G401 (cell line): ENCODE measurements around the gene PTS. TPM values are rescaled to one million over a fixed set of nuclear protein-coding genes. Genes with fewer than 3 reads are reported as not detected.

Experiments
- DNase-seq: peaks from one replicate; pipeline ENCODE4 v3.0.0-alpha.2; 2015; ENCODE audit warnings: low spot score
- in situ Hi-C: cut with HindIII; loops from 2 replicates; pipeline ENCODE4 v1.10.0; 2016; ENCODE audit warnings: low sequenced_read_pairs, mixed read lengths
- total RNA-seq: library from RNA; depleted of rRNA; stranded (reverse); fragments of >200 nt; shearing (Covaris generic); gene quantifications from 2 replicates; pipeline ENCODE4 v1.2.3, GENCODE V29; 2014

The PTS gene
- total RNA-seq, 1 experiment from 2014 or later = 33.1 TPM

DNA sequence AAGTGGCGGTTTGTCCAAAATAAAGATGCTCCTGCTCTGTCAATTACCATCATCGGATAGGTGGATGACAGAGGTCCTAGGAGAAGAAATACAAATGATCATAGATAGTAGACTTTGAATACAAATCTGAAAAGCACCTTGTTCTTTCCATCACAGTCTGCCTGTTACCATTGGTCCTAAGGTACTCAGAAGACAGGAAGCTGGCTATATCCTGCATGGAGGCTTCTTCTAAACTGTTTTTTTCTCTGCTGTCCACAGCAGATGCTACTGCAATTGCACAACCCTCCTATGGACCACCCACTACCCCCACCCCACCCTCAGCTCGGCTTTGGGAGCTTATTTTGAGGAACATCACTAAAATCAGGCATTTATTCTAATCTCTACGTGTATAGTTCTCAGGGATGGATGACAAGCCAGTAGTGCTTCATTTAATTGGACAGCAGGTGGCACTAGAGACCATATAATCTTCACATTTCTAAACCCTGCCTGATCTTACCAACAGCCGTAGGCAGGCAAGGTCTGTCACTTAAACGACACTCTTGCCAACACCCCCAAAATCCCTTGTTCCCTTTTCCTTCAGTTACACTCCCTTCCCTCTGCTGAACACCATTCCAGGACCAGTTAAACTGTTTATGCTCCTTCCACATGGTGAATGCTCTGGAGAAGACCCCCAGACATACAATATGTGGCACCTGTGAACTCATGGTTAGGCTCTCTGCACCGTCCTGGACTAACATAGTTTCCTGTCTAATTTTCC lies 6.6 kb upstream of the PTS start:
- in situ Hi-C loops = no loop called here
- DNase-seq = peak; percentile 90

DNA sequence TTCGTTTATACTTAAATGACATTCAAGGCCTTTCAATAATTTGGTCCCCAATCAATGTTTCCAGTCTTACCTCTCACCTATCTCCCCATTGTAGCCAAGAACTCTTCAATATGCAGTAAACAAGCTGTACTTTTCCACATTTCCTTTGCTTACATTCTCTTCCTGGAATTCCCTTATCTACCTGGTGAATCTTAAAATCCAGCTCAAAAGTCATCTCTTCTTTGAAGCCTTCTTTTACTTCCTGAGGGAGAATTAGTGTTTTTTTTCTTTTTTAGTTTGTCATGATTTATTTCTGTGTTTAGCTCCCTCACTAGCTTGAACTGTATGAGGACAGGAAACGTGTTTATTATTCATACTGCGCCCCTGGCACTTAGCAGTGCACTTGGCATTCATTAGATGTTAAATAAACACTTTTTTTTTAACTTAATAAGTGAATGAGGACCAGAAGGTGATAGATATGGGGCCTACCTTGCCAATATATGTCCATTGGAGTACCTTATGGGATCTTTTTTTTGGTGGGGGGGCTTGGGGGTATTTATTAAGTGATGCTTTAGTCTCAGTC lies 4.9 kb upstream of the PTS start:
- in situ Hi-C loops = no loop called here

DNA sequence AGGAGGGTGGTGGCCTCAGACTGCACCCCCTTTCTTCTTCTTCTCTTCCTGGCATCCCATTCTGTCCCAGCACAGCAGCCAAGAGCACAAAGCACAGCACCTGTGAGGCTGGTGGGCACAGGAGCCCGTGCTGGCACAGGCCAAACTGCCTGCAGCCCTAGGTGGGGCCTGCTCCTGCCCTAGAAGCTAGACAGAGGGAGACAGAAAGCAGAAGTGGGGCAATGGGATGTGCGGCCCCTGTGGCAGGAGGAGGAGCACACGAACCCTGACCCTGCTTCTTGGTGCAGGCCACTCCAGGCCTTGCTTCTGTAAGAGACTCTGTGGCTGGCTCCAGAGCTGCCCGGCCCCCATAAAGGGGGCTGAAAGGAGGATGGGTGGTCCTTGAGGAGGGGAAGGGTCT lies 3.9 kb upstream of the PTS start:
- DNase-seq = no peak
- in situ Hi-C loops = no loop called here

More for the DNA sequence above, 4.9 kb upstream of the PTS start:
- DNase-seq = no peak

DNA sequence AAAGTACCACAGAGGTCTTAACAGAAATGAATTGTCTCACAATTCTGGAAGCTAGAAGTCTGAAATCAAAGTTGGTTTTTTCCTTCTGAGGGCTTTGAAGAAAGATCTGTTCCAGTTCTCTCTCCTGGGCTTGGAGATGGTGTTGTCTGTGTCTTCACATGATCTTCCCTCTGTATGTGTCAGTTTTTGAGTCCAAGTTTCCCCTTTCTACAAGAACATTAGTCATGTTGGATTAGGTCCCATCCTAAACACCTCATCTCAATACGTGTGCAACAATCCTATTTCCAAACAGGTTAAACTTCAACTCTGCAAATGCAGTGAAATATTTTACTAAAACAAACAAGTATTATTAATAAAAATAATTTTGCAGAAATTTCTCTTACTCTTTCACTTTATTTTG lies 3.1 kb upstream of the PTS start:
- DNase-seq = no peak

DNA sequence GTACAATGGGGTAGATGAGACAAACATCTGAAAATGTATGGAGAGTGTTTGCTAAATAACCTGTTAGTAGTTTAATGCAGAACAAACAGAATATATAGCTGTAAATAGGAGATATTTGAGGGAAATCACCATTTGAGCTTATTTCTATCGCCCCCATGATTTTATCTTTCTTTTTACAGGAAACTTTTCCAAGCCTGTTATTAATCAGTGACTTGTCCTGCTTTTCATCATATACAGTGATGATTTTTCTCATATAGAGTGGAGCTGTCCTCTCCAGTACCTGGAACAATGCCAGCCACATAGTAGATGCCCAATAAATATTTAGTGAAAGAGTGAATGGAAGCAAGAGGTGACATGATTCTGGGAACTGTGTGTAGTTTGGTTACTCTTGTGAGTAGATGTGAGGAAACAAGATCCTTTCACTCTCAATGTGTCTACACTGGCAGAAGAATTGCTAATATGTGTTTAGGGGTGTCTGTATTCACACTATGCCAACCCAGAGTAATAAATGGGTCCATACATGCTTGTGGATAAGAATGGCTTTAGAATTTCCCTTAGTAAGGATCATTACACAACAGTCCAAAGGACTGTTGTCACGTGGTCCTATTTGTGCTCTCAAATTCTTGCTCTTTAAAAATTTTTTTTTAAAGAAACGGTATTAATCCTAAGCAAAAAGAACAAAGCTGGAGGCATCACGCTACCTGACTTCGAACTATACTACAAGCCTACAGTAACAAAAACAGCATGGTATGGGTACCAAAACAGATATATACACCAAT lies 2.3 kb upstream of the PTS start:
- DNase-seq = no peak
- in situ Hi-C loops = no loop called here

More for the DNA sequence above, 3.1 kb upstream of the PTS start:
- in situ Hi-C loops = no loop called here

DNA sequence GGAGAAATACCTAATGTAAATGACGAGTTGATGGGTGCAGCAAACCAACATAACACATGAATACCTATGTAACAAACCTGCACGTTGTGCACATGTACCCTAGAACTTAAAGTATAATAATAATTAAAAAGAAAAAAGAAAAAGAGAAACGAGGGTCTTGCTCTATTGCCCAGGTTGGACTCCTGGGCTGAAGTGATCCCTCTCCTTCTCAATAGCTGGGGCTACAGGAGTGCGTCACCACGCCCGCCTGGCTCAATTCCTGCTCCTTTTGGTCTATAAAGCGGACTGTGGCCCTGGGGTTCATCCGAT lies 521 bp upstream of the PTS start:
- no peak for DNase-seq
- in situ Hi-C loops = no loop called here

DNA sequence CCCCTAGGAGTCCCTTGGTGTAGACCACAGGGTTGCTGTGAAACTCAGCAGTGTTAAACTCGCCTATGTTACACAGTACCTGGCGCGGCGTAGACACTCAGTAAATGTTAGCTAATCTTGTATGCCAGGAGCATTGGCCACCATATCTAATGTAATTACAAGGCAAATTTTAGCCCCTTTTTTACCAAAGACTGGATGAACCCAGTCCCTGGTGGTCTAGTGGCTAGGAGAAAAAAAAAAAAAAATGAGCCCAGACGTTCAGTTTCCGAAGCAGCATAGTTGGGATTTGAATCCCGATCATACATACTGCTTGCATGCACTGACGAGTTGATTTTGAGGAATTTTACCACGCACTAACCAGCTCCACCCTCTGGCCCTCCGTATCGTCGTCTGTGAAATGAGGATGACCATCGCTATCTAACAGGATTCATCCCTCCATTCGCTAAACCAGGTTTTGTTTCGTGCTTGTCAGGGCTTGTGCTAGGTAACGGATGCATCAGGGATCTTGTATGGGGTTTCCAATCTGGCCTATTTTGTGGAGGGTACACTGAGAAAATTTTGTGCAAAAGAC lies 688 bp downstream of the PTS start:
- in situ Hi-C loops = no loop called here
- DNase-seq = peak; percentile 63

DNA sequence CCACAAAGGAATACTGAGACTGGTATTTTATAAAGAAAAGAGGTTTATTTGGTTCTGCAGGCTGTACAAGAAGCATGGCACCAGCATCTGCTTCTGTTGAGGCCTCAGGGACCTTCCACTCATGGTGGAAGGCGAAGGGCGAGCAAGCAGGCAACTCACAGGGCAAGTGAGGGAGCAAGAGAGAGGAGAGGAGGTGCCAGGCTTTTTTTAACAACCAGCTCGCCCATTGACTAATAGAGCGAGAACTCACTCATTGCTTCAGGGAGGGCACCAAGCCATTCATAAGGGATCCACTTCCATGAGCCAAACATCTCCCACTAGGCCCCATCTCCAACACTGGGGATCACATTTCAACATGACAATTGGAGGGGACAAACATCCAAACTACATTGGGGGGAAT lies 1.2 kb downstream of the PTS start:
- in situ Hi-C loops = no loop called here
- peak; percentile 32 for DNase-seq

DNA sequence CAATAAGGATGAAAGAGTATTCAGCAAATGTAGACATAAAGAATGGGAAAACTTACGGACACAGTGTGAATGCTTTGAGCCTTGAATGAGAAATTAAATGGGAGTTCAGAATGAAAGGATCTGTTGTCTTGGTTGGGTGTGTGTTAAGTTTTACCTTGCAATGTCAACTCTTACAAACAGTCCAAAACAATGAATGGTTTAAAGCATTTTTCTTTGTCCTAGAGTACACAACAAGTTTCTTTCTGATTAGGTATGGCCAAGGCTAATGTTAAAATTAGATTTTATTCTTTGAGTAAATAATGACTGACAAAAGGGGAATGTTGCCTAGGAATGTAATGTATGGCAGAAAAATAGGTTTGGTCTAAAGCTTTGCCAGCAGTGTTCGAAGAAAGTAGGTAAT lies 2.5 kb downstream of the PTS start:
- no peak for DNase-seq
- in situ Hi-C loops = no loop called here

DNA sequence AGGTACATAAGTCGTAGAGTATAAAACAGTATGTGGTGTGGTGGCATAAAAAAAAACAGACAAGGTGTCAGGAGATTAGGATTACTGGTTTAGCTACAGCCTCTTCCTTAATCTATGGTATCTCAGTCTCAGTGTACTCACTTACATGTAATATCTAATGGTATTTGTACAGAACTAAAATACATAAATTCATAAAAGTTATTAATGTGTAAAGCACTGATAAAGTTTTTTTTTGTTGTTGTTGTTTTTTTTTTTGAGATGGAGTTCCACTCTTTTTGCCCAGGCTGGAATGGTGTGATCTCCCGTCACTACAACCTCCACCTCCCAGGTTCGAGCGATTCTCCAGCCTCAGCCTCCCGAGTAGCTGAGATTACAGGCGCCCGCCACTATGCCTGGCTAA lies 2.9 kb downstream of the PTS start:
- no peak for DNase-seq
- in situ Hi-C loops = no loop called here

DNA sequence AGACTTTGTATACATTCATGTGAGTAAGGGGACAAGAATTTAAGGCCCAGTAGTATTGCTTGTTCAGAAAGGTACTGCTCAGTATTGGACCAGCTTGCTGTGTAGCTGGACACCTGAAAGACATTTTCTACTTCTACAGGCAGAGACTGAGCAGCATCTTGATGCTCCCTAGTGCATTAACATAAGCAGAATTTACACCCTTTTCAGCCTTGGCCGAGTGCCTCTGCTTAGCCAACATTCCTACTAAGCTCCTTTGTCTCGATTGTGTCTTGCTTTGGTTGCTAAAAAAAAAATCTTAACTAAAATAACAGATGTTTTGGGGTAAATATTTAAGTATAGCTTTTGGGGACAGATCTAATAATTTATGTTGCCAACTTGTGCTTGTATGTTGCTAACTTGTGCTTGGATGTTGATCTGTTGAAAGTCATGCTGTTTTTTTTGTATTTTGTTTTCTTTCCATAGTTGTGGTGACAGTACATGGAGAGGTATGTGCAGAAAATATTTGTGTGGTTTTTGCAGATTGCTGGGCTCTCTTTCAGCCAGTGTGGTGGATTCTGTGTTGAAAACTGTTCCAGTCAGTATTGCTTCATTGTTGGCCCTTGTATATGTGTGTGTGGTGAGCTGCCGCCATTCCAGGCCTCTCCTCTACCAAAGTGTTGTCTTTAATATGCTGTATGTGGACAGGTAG lies 3.7 kb downstream of the PTS start:
- DNase-seq = no peak
- in situ Hi-C loops = no loop called here

DNA sequence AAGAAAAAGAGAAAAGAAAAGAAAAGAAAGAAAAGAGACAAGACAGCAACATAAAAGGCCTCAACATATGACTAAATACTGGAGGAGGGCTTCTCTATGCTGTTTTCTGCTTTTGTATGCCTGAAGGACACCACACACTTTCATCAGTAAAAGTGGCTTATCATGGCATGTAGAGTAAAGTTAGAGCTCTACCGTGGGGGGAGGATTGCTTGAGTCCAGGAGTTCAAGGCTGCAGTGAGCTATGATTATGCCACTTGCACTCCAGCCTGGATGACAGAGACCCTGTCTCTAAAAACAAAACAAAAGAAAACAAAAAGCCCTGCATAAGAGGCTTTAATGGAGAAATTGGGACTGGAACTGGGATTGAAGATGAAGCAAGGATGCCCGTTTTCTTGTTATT lies 5.7 kb downstream of the PTS start:
- in situ Hi-C loops = no loop called here
- no peak for DNase-seq

DNA sequence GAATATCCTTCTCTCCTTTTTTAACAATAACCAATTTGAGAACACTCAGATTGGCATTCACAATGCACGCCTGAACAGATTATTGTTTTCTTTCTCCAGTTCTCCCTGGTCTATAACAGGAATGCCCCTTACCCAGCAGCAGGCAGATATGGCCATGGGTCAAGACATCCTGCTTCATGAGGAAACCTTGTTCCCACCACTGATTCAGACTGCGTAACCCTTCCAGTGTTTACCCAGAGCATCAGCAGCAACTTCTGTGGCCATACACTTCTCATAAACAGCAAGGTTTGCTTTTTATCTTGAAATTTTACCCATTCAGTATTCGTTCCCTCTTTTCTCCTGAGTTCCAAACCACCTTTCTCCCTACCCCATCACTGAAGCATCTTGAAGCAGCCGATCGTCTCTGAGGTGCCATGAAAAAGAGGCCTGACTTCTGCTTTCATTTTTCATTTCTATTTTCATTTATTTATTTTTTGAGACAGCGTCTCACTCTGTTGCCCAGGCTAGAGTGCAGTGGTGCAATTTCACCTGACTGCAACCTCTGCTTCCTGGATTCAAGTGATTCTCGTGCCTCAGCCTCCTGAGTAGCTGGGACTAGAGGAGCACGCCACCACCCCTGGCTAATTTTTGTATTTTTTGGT lies 9.6 kb downstream of the PTS start:
- DNase-seq = no peak
- in situ Hi-C loops = no loop called here

DNA sequence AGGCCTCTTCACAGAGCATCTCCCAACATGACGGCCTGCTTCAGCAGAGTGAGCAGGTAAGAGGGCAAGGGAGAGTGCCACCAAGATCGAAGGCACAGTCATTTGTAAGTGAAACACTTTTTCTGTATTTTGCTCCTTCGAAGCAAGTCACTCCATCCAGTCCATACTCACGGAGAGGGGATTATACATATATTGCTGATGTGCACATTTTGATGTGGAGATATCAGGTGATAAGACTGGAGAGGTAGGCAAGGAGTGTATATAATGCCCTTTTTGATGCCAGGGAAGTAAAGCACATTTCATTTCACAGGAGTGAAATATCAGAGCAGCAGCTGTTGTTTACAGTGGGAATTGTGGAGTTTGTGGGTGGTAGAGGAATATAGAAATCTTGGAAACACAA lies 11.2 kb downstream of the PTS start:
- in situ Hi-C loops = no loop called here
- DNase-seq = no peak

DNA sequence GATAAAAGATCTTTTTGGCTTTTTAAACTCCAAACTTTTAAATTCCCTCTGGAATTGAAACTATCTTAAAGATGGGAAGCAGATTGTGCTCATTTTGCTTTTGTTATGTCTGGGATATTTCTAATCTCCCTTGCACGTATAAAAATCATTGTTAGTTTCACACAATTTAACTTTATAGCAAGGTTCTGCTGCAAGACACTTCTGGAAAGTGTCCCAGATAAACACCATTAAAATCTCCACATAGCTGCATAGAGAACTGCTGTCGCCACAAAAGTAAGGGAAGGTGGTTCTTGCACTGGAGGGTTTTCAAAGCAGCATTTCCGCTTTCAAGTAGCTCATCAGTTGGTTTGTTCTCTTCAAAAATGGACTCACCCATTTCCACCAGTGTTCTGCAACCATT lies 11.8 kb downstream of the PTS start:
- in situ Hi-C loops = no loop called here
- DNase-seq = no peak

DNA sequence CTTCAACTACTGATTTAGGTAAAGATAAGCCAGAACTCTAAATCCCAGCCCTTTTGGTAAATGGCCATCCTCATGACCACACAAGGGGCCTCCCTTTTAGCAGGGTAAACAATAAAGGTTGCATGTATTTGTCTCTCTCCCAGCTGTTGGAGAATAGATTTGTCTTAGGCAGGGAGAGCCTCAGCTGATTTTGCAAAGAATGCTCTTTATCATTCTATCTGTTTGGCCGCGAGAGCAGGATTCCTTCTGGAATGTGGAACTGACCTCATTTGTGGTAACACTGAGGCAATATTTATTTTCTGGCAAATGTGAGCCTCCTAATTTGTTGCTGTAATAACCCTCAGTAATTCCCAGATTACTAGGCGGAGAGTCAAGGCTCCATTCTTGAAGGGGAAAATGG lies 15.3 kb downstream of the PTS start:
- no peak for DNase-seq

DNA sequence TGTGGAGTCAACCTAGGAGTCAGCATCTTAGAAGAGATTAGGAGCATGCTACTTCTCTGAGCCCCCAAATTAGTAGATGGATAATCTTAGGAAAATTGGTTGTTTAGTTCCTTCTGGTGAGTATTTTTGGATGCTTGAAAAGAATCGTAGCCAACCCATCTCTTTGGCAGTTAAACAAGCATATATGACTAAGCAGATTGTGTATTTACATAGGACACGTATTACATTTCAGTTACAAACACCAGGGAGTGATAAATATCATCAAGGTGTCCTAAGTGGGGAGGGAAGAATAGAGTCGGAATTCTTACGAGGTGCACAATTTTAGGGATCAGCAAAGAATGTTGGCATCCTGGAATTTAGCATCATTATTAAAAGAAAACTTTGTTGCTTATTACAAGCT lies 21.0 kb downstream of the PTS start:
- no peak for DNase-seq
- in situ Hi-C loops = no loop called here

More for the DNA sequence above, 15.3 kb downstream of the PTS start:
- in situ Hi-C loops = no loop called here

DNA sequence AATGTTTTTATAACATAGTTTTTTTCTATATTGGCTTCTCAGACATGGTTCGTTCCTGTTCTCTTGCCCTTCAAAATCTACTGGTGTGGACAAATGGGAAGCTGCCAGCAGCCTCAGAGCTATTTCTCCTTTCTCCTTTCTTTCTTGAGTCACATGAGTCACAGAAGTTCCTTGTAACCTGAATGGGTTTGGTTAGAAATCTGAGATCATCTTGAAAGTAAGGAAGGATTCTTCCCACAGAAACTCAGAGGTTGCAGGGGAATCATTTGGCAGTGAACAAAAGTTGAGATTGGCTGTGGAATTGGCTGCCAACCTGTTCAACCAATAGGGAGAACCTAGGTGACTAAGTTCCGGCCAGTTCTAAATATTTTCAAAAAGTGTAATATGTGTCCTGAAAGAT lies 22.0 kb downstream of the PTS start:
- in situ Hi-C loops = no loop called here
- DNase-seq = no peak

DNA sequence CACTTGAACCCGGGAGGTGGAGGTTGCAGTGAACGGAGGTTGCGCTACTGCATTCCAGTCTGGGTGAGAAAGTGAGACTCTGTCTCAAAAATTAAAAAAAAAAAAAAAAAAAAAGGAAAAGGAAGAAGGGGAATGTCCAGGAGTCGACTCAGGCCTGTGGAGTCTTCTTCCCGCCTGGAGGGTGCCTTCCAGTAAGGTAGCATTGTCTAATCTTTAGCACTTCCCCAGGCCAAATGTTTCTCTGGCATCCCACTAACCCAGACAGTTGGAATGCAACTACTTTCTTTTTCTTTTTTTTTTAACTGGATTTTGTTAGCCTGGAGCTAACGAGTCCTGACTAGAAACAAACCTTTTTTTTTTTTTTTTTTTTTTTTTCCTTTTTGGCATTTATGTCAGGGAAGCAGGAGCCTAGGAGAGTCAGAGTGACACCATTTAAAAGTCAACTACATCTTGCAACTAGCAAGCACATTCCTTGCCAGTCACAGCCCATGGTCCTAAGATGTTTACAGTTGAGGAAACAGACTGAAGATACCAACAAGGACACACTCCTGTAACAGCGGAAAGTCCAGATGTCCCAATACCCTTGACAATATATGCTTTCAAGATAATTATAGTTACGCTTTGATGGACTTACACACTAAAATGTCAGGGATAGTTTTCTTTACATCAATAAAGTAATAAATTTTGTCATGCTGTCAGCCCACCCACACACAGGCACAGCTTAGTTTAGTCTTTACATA lies 23.8 kb downstream of the PTS start:
- in situ Hi-C loops = no loop called here

More for the DNA sequence above, 23.8 kb downstream of the PTS start:
- no peak for DNase-seq
